DND-41 (cell line): ENCODE measurements around the gene OXA1L.

ENCODE experiments used
- ATAC-seq: fragments of 200-7000 bp; cut with Tn5 transposase; 3 replicates; pipeline ENCODE4 v1.9.1; 2021; ENCODE audit warnings: low read depth; ENCODE audit not compliant: insufficient read depth
- DNase-seq: peaks from one replicate; pipeline ENCODE4 v3.0.0-alpha.2; 2020
- H2AFZ ChIP-seq: 2 replicates; pipeline ENCODE4 v1.6.0; 2012; ENCODE audit warnings: low read depth, low read length
- H3K27ac ChIP-seq: 2 replicates; pipeline ENCODE4 v1.5.1; 2012; ENCODE audit warnings: low read length, inconsistent platforms
- H3K27me3 ChIP-seq: fragments of 200-600 bp; sonication (generic); 2 replicates; pipeline ENCODE4 v1.6.0; 2012; ENCODE audit warnings: low read length, mild to moderate bottlenecking, inconsistent platforms; ENCODE audit not compliant: insufficient read depth, poor library complexity
- H3K36me3 ChIP-seq: 2 replicates; pipeline ENCODE4 v1.5.1; 2012; ENCODE audit warnings: low read length, inconsistent platforms; ENCODE audit not compliant: insufficient read depth
- H3K4me1 ChIP-seq: 2 replicates; pipeline ENCODE4 v1.5.1; 2012; ENCODE audit warnings: mild to moderate bottlenecking, low read length; ENCODE audit not compliant: insufficient read depth
- H3K4me2 ChIP-seq: 2 replicates; pipeline ENCODE4 v1.6.0; 2012; ENCODE audit warnings: mild to moderate bottlenecking, moderate library complexity, low read length, inconsistent platforms; ENCODE audit not compliant: insufficient read depth
- H3K4me3 ChIP-seq, 2 experiments: fragments of 200-600 bp in 1 of 2; shearing (Covaris generic) in 1 of 2; 2 replicates each; pipeline ENCODE4 v1.5.1; 2012 to 2016; ENCODE audit warnings: inconsistent platforms in 2 of 2, low read length in 2 of 2, mild to moderate bottlenecking in 2 of 2, low read depth in 1 of 2, moderate library complexity in 1 of 2
- H3K79me2 ChIP-seq: 2 replicates; pipeline ENCODE4 v1.6.0; 2012; ENCODE audit warnings: low read length, inconsistent platforms; ENCODE audit not compliant: insufficient read depth
- H3K9ac ChIP-seq: 2 replicates; pipeline ENCODE4 v1.6.0; 2012; ENCODE audit warnings: low read depth, mild to moderate bottlenecking, inconsistent platforms, low read length, moderate library complexity
- H3K9me3 ChIP-seq: 2 replicates; pipeline ENCODE4 v1.5.1; 2012; ENCODE audit warnings: low read length, moderate library complexity, mild to moderate bottlenecking, inconsistent platforms; ENCODE audit not compliant: insufficient read depth, severe bottlenecking
- H4K20me1 ChIP-seq: 2 replicates; pipeline ENCODE4 v1.6.0; 2012; ENCODE audit warnings: low read length; ENCODE audit not compliant: insufficient read depth
- CTCF ChIP-seq: IDR thresholded peaks from 2 replicates; pipeline ENCODE4 v1.5.1; 2012; ENCODE audit warnings: borderline replicate concordance, low read length, moderate library complexity, mild to moderate bottlenecking; ENCODE audit not compliant: poor library complexity, severe bottlenecking; ENCODE audit errors: extremely low read depth
- EZH2 ChIP-seq: IDR thresholded peaks from 3 replicates; pipeline ENCODE4 v1.6.1; 2012; ENCODE audit warnings: borderline replicate concordance, low read depth, mild to moderate bottlenecking, moderate library complexity, low read length, inconsistent platforms; ENCODE audit not compliant: severe bottlenecking

The OXA1L gene

DNA sequence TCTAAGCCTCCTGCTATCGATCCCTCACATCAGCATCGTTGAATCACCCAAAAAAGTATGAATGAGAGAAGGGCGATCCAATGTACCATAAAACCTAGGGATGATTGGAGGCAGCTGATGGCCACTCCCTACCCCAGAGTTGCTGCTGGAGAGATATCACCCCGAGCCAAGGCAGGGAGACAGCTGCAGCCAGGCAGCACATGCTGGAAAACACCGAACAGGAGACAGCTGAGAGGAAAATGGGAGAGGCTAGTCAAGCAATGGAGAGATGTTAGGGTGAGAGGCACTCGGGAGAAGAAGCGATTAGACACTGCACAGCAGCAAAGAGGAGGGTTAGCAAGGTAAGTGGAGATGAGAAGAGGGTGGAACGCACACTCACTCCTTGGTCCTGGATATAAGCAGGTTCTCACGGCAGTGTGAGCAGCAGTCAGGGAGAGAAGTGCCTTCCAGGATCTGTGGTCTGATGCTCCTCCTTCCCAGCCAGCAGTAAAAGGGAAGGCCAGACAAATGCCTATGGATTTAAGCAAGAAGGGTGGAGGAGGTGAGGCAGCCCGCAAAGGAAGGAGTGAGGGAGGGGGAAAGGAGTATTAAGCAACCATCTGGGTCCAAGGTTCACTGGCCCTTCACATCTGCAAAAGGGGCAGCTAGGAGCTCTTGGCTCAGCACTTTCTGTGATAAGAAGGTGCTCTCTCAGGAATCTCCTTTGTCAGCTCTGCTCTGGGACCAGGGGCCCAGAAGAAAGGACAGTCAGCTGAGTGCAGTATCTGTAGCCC is 48.6 kb downstream of the OXA1L start, which contains the start of gene SLC7A7:
Gene SLC7A7, minus strand, starts transcription at position 495 of the 773 bp plus-strand sequence. CDS start 2,037 bp downstream, outside the sequence.
- Histone ChIP-seq H3K9me3 (no peaks in the 10 kb centered on the region), H4K20me1 (no peaks in the 10 kb centered on the region), H3K9ac (no peak within 1 kb of the TSS), H3K27ac (no peak within 1 kb of the TSS), H3K27me3 (peaks cover 6% of the 10 kb centered on the region), H3K4me1 (peaks cover 5% of the 10 kb centered on the region; the same call in 1 of the 2 replicates), H3K79me2 (no peaks in the 10 kb centered on the region), H3K4me3 (no peak within 1 kb of the TSS), H2AFZ (peak within 1 kb of the TSS; percentile 53; the same call in 1 of the 2 replicates), H3K4me2 (no peak within 1 kb of the TSS), H3K36me3 (no peaks in the 10 kb centered on the region)
- TF ChIP-seq EZH2, result no peak
- TF ChIP-seq CTCF, result no peak
- 0 out of 3 replicates have a peak, but pooled peaks have one; percentile 5 for ATAC-seq
- no peak for DNase-seq

DNA sequence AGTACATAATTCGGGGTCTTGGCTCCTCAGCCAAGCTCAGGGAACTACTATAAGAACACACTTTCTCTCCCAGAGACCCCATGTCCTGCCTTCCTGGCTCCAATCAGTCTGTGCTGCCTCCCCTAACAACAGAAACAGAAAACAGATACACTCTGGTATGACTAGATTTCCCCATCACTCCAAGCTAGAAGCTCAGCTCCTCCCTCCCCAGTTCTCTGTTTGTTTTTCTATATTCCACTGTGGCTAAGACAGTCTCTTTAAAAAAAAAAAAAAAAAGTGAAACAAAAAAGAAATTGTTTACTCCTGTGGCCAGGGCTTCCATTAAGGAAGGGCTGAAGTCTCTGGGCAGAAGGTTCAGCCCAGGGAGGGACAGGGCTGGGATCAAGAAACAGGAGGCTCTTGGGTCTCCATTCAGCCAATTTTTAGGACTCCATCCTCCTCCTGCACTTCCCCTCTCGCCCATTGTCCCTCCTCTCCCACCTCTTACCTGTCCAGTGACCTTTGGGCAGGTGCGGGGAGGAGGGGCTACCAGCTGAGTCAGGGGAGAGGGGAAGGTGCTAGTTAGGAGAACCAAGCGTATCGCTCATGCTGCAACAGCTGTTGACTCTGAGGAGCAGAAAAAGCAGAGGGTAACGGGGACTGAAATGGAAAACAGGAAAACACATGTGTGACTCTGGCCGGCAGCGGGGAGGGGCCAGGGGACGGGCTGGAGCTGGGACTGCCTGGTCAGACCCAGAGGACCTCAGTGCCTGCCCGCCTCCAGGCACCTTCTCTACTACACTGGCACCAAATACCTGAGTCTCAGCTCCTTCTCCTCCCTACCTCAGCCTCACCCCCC is 52.9 kb downstream of the OXA1L start:
- no peak overlapping the region for H3K4me3 ChIP-seq
- DNase-seq (no peak), ATAC-seq (no peak)
- no peak overlapping the region for H3K9ac ChIP-seq
- H3K79me2 ChIP-seq, result no peaks in the 10 kb centered on the region
- H3K4me2 ChIP-seq, result no peak overlapping the region
- H3K36me3 ChIP-seq, result no peaks in the 10 kb centered on the region
- no peaks in the 10 kb centered on the region for H4K20me1 ChIP-seq
- H2AFZ ChIP-seq, result no peak overlapping the region; the same call in 1 of the 2 replicates
- H3K27ac ChIP-seq, result no peak overlapping the region
- peaks cover 10% of the 10 kb centered on the region for H3K4me1 ChIP-seq
- peaks cover 6% of the 10 kb centered on the region for H3K27me3 ChIP-seq
- no peaks in the 10 kb centered on the region for H3K9me3 ChIP-seq
- no peak for TF ChIP-seq EZH2
- no peak for TF ChIP-seq CTCF

DNA sequence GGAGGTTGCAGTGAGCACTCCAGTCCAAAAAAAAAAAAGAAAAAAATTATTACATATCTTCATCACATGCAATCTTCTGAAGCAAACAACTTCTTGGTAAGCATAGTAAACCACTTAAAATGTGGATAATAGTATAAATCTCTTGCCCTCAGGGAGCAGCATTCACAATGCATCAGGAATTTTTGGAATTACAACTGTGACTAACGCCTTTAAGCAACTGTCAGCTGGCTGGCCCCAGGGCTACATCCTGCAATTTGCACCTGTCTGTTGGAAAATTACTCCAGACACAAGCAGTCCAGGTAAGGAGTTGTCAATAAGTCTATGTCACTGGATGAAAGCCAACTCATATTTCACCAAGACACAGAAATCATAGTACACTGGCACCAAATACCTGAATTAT is 54.2 kb downstream of the OXA1L start:
- no peak for DNase-seq
- no peak overlapping the region for H2AFZ ChIP-seq
- TF ChIP-seq CTCF, result no peak
- no peak for TF ChIP-seq EZH2
- peaks cover 20% of the 10 kb centered on the region for H3K4me1 ChIP-seq
- H4K20me1 ChIP-seq, result no peaks in the 10 kb centered on the region
- no peaks in the 10 kb centered on the region for H3K36me3 ChIP-seq
- no peak overlapping the region for H3K4me2 ChIP-seq
- H3K27me3 ChIP-seq, result peaks cover 3% of the 10 kb centered on the region
- no peak for ATAC-seq
- no peak overlapping the region for H3K9ac ChIP-seq
- no peak overlapping the region for H3K27ac ChIP-seq
- H3K9me3 ChIP-seq, result no peaks in the 10 kb centered on the region
- no peaks in the 10 kb centered on the region for H3K79me2 ChIP-seq
- no peak overlapping the region for H3K4me3 ChIP-seq
